Upper lobe of left lung (tissue), 4 donors: Measurements from ENCODE around the gene VEGFC.

Experiments
- POLR2AphosphoS5 ChIP-seq, 2 donors: sonication (generic); formaldehyde crosslinking; IDR thresholded peaks; one replicate each; pipeline ENCODE4 v1.5.1; 2017; ENCODE audit warnings: antibody characterized with exemption in 2 of 2
- TF ChIP-seq, protein P1 (sequence below), 6 experiments: fragments of 450-650 bp in 4 of 6; fragments of 200-600 bp in 2 of 6; sonication (generic) in 2 of 6; IDR thresholded peaks; one replicate each; pipeline ENCODE4 v1.5.1; 2016 to 2019; ENCODE audit warnings: antibody characterized with exemption in 6 of 6

DNA sequence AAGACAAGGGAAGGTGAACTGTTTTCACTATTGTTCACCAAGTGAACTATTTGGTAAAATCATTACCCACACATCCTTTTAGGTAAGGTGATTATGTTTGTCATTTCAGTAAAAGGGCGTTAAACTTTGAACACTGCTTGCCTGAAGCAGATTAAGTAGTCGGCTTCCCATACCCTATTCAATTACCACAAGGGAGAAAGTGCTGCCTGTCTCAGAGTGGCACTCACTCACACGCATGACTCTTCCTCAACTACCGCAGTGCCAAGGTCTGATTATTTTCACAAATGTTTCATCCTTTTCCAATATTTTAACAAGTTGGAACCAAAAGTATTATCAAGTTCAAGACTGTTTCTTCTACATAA lies 11.0 kb downstream of the VEGFC start:
- TF ChIP-seq, protein P1, sequence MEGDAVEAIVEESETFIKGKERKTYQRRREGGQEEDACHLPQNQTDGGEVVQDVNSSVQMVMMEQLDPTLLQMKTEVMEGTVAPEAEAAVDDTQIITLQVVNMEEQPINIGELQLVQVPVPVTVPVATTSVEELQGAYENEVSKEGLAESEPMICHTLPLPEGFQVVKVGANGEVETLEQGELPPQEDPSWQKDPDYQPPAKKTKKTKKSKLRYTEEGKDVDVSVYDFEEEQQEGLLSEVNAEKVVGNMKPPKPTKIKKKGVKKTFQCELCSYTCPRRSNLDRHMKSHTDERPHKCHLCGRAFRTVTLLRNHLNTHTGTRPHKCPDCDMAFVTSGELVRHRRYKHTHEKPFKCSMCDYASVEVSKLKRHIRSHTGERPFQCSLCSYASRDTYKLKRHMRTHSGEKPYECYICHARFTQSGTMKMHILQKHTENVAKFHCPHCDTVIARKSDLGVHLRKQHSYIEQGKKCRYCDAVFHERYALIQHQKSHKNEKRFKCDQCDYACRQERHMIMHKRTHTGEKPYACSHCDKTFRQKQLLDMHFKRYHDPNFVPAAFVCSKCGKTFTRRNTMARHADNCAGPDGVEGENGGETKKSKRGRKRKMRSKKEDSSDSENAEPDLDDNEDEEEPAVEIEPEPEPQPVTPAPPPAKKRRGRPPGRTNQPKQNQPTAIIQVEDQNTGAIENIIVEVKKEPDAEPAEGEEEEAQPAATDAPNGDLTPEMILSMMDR (IDR thresholded peaks at IDR 0.05), result no peak
- no peak for TF ChIP-seq POLR2AphosphoS5 (IDR thresholded peaks at IDR 0.05)
